ENCODE measurements around the gene CA10.

- TF ChIP-seq EZH2 (IDR thresholded peaks at IDR 0.05; ENCODE audit: borderline replicate concordance, insufficient read depth, low read depth, low read length, poor library complexity, severe bottlenecking) (no peak), CTCF (IDR thresholded peaks at IDR 0.05) (no peak)
Observed at GRCh38 chr17:51598824-51599223, 559.7 kb downstream of the CA10 start.
